ENCODE measurements around the gene SYT17.

The SYT17 gene

DNA sequence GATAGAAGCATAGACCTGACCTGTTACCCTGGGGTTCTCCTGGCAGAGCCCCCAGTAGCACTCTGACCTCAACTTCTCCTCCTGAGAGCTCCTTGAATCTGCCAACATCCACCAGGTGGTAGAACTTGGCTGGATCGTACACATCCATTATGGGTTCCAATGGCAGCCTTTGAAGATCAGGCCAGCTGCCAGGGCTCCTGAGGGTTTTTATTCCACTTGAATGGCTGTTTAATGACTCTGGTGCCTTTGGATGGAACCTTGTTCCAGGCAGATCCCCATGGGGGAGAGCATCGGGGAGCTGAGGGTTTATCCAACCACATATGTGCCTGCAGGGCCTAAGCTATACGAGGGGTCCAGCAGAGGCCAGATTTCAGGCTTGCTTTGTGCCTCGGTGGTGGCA lies 70.4 kb downstream of the SYT17 start:
- H3K4me3 ChIP-seq (ENCODE audit: low read depth, low read length), result no peak overlapping the region
- in situ Hi-C loops (cut with HindIII; ENCODE audit: low sequenced_read_pairs), result no loop called here
- TF ChIP-seq, protein P1, sequence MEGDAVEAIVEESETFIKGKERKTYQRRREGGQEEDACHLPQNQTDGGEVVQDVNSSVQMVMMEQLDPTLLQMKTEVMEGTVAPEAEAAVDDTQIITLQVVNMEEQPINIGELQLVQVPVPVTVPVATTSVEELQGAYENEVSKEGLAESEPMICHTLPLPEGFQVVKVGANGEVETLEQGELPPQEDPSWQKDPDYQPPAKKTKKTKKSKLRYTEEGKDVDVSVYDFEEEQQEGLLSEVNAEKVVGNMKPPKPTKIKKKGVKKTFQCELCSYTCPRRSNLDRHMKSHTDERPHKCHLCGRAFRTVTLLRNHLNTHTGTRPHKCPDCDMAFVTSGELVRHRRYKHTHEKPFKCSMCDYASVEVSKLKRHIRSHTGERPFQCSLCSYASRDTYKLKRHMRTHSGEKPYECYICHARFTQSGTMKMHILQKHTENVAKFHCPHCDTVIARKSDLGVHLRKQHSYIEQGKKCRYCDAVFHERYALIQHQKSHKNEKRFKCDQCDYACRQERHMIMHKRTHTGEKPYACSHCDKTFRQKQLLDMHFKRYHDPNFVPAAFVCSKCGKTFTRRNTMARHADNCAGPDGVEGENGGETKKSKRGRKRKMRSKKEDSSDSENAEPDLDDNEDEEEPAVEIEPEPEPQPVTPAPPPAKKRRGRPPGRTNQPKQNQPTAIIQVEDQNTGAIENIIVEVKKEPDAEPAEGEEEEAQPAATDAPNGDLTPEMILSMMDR (IDR thresholded peaks at IDR 0.05; ENCODE audit: low read depth, low read length), result no peak
- no peak for DNase-seq (ENCODE audit: low read depth, low spot score)

DNA sequence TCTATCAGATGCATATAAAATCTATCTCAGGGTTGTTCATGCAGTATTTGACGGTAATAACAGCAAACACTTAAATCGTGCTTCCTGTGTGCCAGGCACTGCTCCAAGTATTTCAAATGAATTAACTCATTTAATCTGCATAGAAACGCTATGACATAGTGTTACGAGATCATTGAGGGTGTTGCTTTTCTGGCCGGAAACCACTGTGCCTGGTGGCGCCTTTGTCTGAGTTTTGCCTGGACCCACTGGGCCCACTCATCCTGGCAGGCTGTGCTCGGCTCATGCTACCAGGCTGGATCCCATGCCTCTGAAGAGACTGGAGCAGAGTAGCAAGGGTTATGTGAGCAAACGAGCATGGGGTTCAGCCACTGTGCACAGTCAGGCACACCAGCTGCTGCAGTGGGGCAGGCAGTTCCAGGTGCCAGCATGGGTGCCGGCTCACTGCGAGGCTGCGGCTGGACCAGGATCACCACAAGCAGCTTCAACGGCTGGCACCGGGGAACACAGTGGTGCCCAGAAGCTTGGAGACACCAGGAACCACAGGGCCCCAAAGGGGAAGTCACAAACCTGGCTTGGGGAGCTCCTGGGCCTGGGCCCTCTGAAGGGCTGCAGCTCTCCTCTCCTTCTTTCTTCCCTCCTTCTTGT lies 71.6 kb downstream of the SYT17 start:
- TF ChIP-seq, protein P1 (IDR thresholded peaks at IDR 0.05; ENCODE audit: low read depth, low read length), result no peak
- no peak overlapping the region for H3K4me3 ChIP-seq (ENCODE audit: low read depth, low read length)
- DNase-seq (ENCODE audit: low read depth, low spot score), result no peak
- in situ Hi-C loops (cut with HindIII; ENCODE audit: low sequenced_read_pairs), result no loop called here

GRCh38 chr16:19240494-19240893 lies 72.5 kb downstream of the SYT17 start:
- H3K4me3 ChIP-seq (ENCODE audit: low read depth, low read length), result no peak overlapping the region
- DNase-seq (ENCODE audit: low read depth, low spot score), result no peak
- TF ChIP-seq, protein P1 (IDR thresholded peaks at IDR 0.05; ENCODE audit: low read depth, low read length), result no peak
- in situ Hi-C loops (cut with HindIII; ENCODE audit: low sequenced_read_pairs), result no loop called here

DNA sequence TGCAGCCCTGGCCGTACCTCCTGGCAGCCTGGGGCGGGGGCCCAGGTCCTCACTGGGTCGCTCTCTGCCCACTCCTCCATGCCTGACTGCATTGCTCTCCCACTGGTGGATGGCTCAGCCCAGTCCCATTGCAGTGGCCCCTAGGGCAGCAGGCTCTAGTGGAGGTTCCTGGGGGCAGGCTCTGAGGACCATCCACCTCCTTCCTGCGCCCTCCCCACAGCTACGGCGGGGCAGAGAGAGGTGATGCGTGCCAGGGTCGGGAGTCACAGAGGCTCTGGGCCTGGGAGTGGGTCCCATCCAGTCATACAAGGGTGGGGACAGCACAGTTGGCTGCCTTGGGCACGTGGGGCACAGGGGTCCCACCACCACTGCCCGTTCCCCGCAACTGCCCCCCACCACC lies 73.5 kb downstream of the SYT17 start:
- in situ Hi-C loops (cut with HindIII; ENCODE audit: low sequenced_read_pairs), result no loop called here
- TF ChIP-seq, protein P1 (IDR thresholded peaks at IDR 0.05; ENCODE audit: low read depth, low read length), result no peak
- DNase-seq (ENCODE audit: low read depth, low spot score), result no peak
- H3K4me3 ChIP-seq (ENCODE audit: low read depth, low read length), result no peak overlapping the region

DNA sequence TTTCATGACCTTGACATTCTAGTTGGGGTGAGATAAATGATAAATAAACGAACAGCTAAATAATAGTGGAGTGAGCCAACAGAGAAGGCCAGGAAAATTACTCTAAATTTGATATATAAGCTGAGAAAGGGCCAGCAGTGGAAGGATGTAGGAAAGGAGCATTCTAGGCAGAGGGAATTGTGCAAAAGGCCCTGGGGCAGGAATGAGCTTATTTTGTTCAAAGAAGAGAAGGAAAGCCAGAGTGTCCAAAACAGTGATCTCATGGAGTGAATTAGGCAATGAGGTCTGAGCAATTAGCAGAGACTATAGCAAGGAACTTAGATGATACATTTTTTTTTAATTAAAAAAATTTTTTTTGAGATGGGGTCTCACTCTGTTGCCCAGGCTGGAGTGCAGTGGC lies 74.1 kb downstream of the SYT17 start:
- in situ Hi-C loops (cut with HindIII; ENCODE audit: low sequenced_read_pairs), result no loop called here
- TF ChIP-seq, protein P1 (IDR thresholded peaks at IDR 0.05; ENCODE audit: low read depth, low read length), result no peak
- DNase-seq (ENCODE audit: low read depth, low spot score), result no peak
- no peak overlapping the region for H3K4me3 ChIP-seq (ENCODE audit: low read depth, low read length)

- DNase-seq (ENCODE audit: low read depth, low spot score), result no peak
- H3K4me3 ChIP-seq (ENCODE audit: low read depth, low read length), result no peak overlapping the region
- TF ChIP-seq, protein P1 (IDR thresholded peaks at IDR 0.05; ENCODE audit: low read depth, low read length), result no peak
- in situ Hi-C loops (cut with HindIII; ENCODE audit: low sequenced_read_pairs), result no loop called here
Observed at GRCh38 chr16:19242987-19243575, 75.0 kb downstream of the SYT17 start.

All from astrocyte of the spinal cord (primary cell).